SK-N-SH treated with all-trans-retinoic acid at 6 μM for 48 hours (cell line): Measurements from ENCODE around the gene PRX.

Source experiments
- ATAC-seq: fragments of 200-7000 bp; cut with Tn5 transposase; 3 replicates; pipeline ENCODE4 v1.9.1; 2020; ENCODE audit warnings: mild to moderate bottlenecking, moderate library complexity
- BACH2 ChIP-seq: fragments of 250-450 bp; sonication (Bioruptor Pico); IDR thresholded peaks from 2 replicates; pipeline ENCODE4 v1.9.0; 2021; ENCODE audit warnings: mild to moderate bottlenecking, borderline replicate concordance
- CREB5 ChIP-seq: fragments of 250-450 bp; sonication (Bioruptor Pico); IDR thresholded peaks from 2 replicates; pipeline ENCODE4 v1.5.1; 2020; ENCODE audit warnings: low read depth, mild to moderate bottlenecking, moderate library complexity
- CSDC2 ChIP-seq: fragments of 250-450 bp; sonication (Bioruptor Pico); IDR thresholded peaks from 2 replicates; pipeline ENCODE4 v1.5.0; 2020; ENCODE audit warnings: mild to moderate bottlenecking, moderate library complexity
- ESRRG ChIP-seq: fragments of 250-450 bp; sonication (Bioruptor Pico); IDR thresholded peaks from 2 replicates; pipeline ENCODE4 v1.6.1; 2021; ENCODE audit warnings: mild to moderate bottlenecking
- GLIS3 ChIP-seq: fragments of 250-450 bp; sonication (Bioruptor Pico); IDR thresholded peaks from 2 replicates; pipeline ENCODE4 v1.5.0; 2020; ENCODE audit warnings: mild to moderate bottlenecking, moderate library complexity
- ISL1 ChIP-seq: fragments of 250-450 bp; sonication (Bioruptor Pico); IDR thresholded peaks from 2 replicates; pipeline ENCODE4 v2.1.2; 2022; ENCODE audit warnings: mild to moderate bottlenecking, moderate library complexity
- OSR1 ChIP-seq: fragments of 250-450 bp; sonication (Bioruptor Pico); IDR thresholded peaks from 2 replicates; pipeline ENCODE4 v1.8.0; 2022; ENCODE audit warnings: moderate library complexity, mild to moderate bottlenecking, inconsistent platforms
- PATZ1 ChIP-seq: fragments of 250-450 bp; sonication (Bioruptor Pico); IDR thresholded peaks from 2 replicates; pipeline ENCODE4 v1.8.0; 2020; ENCODE audit warnings: mild to moderate bottlenecking, moderate library complexity, borderline replicate concordance
- TCF4 ChIP-seq: fragments of 250-450 bp; sonication (Bioruptor Pico); IDR thresholded peaks from 2 replicates; pipeline ENCODE4 v1.8.0; 2021; ENCODE audit warnings: mild to moderate bottlenecking, moderate library complexity, borderline replicate concordance
- TOX ChIP-seq: fragments of 250-450 bp; sonication (Bioruptor Pico); IDR thresholded peaks from 2 replicates; pipeline ENCODE4 v1.8.0; 2021; ENCODE audit warnings: mild to moderate bottlenecking, moderate library complexity, borderline replicate concordance
- TSHZ2 ChIP-seq: fragments of 250-450 bp; sonication (Bioruptor Pico); IDR thresholded peaks from 2 replicates; pipeline ENCODE4 v1.5.0; 2020; ENCODE audit warnings: mild to moderate bottlenecking, moderate library complexity
- ZC3H10 ChIP-seq: fragments of 250-450 bp; sonication (Bioruptor Pico); IDR thresholded peaks from 2 replicates; pipeline ENCODE4 v1.5.1; 2021; ENCODE audit warnings: mild to moderate bottlenecking, moderate library complexity
- ZFP3 ChIP-seq: fragments of 250-450 bp; sonication (Bioruptor Pico); IDR thresholded peaks from 2 replicates; pipeline ENCODE4 v1.5.0; 2020; ENCODE audit warnings: mild to moderate bottlenecking, moderate library complexity
- ZNF565 ChIP-seq: fragments of 450-650 bp; formaldehyde crosslinking; conservative IDR thresholded peaks from 2 replicates; pipeline ENCODE4 v1.5.0; 2020; ENCODE audit warnings: low read depth, mild to moderate bottlenecking, moderate library complexity
- ZNF70 ChIP-seq: fragments of 450-650 bp; formaldehyde crosslinking; IDR thresholded peaks from 2 replicates; pipeline ENCODE4 v1.5.0; 2020; ENCODE audit warnings: mild to moderate bottlenecking, moderate library complexity
- ZNF8 ChIP-seq: fragments of 450-650 bp; formaldehyde crosslinking; IDR thresholded peaks from 2 replicates; pipeline ENCODE4 v1.5.0; 2020; ENCODE audit warnings: mild to moderate bottlenecking, moderate library complexity
- TF ChIP-seq, protein P1 (sequence below): fragments of 250-450 bp; sonication (Bioruptor Pico); IDR thresholded peaks from 2 replicates; pipeline ENCODE4 v1.8.0; 2021; ENCODE audit warnings: low read depth, mild to moderate bottlenecking, moderate library complexity, borderline replicate concordance
- TF ChIP-seq, protein P2 (sequence below): fragments of 250-450 bp; sonication (Bioruptor Pico); IDR thresholded peaks from 2 replicates; pipeline ENCODE4 v1.5.1; 2021; ENCODE audit warnings: mild to moderate bottlenecking, moderate library complexity

PRX gene

GRCh38 chr19:40355975-40356680 lies 57.0 kb downstream of the PRX start:
- TF ChIP-seq GLIS3 (CRISPR knock-in tag) (no peak), ESRRG (CRISPR knock-in tag) (no peak), TOX (CRISPR knock-in tag) (no peak), ZNF565 (CRISPR knock-in tag) (no peak), PATZ1 (CRISPR knock-in tag) (no peak), OSR1 (CRISPR knock-in tag) (no peak), ZNF70 (CRISPR knock-in tag) (no peak), ZFP3 (CRISPR knock-in tag) (no peak), CSDC2 (CRISPR knock-in tag) (no peak), TSHZ2 (CRISPR knock-in tag) (no peak), CREB5 (no peak), TCF4 (CRISPR knock-in tag) (no peak), ZNF8 (CRISPR knock-in tag) (no peak)
- TF ChIP-seq, protein P1, sequence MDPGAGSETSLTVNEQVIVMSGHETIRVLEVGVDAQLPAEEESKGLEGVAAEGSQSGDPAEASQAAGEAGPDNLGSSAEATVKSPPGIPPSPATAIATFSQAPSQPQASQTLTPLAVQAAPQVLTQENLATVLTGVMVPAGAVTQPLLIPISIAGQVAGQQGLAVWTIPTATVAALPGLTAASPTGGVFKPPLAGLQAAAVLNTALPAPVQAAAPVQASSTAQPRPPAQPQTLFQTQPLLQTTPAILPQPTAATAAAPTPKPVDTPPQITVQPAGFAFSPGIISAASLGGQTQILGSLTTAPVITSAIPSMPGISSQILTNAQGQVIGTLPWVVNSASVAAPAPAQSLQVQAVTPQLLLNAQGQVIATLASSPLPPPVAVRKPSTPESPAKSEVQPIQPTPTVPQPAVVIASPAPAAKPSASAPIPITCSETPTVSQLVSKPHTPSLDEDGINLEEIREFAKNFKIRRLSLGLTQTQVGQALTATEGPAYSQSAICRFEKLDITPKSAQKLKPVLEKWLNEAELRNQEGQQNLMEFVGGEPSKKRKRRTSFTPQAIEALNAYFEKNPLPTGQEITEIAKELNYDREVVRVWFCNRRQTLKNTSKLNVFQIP (CRISPR knock-in tag) = no peak
- TF ChIP-seq, protein P2, sequence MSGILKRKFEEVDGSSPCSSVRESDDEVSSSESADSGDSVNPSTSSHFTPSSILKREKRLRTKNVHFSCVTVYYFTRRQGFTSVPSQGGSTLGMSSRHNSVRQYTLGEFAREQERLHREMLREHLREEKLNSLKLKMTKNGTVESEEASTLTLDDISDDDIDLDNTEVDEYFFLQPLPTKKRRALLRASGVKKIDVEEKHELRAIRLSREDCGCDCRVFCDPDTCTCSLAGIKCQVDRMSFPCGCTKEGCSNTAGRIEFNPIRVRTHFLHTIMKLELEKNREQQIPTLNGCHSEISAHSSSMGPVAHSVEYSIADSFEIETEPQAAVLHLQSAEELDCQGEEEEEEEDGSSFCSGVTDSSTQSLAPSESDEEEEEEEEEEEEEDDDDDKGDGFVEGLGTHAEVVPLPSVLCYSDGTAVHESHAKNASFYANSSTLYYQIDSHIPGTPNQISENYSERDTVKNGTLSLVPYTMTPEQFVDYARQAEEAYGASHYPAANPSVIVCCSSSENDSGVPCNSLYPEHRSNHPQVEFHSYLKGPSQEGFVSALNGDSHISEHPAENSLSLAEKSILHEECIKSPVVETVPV (CRISPR knock-in tag) = no peak
- ATAC-seq = no peak

- TF ChIP-seq ISL1 (CRISPR knock-in tag) (no peak), TOX (CRISPR knock-in tag) (no peak), OSR1 (CRISPR knock-in tag) (no peak), ZFP3 (CRISPR knock-in tag) (no peak), ZNF8 (CRISPR knock-in tag) (no peak), PATZ1 (CRISPR knock-in tag) (no peak), BACH2 (CRISPR knock-in tag) (no peak), ZC3H10 (CRISPR knock-in tag) (no peak), ZNF565 (CRISPR knock-in tag) (no peak), TSHZ2 (CRISPR knock-in tag) (no peak), ESRRG (CRISPR knock-in tag) (no peak), CSDC2 (CRISPR knock-in tag) (no peak)
- TF ChIP-seq, protein P1 (CRISPR knock-in tag) = no peak
- TF ChIP-seq, all 23 proteins: peak for 0
- peak; percentile 8; the same call in 2 of the 3 replicates for ATAC-seq
Observed at GRCh38 chr19:40348961-40349507, 64.1 kb downstream of the PRX start.
